ENCODE measurements around the gene ZNF121.
"Not testable (repeated sequence)": the region's sequence is repeated elsewhere in the genome, so short reads cannot be mapped to it uniquely, and the experiment has no call there.

The ZNF121 gene

DNA sequence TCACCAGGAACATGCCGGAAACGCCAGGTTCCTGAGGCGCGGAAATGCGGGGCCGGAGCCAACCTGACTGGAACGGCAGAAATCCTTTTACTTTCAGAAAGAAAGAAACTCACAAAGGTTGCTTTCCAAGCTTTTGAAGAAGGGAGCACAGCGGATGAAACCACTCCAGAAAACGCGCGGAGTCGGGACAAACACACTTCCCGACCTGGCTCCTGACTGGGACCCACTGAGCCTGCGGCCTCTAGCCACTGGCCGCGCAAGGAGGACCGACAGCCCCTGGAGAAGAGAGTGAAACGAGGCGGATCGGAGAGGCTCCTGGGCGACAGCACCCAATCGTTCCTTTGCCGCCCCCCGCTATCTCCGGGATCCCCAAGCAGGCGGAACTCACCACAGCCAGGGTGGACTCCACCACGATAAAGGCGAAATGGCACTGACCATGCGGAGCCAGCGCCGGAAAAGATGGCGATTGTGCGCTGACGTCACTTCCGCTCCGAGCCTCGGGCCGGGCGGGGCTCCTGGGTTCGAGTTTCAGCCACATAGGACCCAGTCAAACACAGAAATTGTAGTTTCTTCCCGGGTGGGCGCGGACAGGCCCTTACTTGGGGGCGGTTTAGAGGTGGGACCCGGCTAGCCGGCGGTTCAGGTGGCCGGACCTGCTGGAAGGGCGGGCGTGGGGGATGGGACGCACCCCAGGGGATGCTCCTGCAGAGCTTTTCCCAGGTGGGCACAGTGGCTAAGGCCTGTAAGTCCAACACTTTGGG is at the start of gene ZNF121:
Gene ZNF121, minus strand, starts transcription at position 432 of the 761 bp plus-strand sequence. CDS start 16,407 bp downstream, outside the sequence.
- FAIRE-seq: no peak

DNA sequence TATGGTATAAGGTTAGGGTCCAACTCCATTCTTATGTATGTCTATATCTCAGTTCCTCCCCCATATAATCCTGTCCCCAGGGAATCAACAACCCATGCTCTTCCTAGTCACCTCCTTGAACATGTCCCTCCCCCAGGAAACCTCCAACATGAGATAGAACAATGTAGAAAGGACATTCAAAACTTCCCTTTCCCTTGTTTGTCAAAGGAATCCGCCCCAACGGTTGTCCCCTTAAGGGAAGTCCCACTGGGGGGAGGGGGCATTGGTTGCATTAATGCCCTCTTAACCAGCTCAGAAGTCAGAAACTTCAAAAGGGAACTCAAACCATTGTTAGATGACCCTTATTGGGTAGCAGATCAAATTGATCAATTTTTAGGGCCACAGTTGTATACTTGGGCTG is 43.6 kb upstream of the ZNF121 start:
- FAIRE-seq: no peak

DNA sequence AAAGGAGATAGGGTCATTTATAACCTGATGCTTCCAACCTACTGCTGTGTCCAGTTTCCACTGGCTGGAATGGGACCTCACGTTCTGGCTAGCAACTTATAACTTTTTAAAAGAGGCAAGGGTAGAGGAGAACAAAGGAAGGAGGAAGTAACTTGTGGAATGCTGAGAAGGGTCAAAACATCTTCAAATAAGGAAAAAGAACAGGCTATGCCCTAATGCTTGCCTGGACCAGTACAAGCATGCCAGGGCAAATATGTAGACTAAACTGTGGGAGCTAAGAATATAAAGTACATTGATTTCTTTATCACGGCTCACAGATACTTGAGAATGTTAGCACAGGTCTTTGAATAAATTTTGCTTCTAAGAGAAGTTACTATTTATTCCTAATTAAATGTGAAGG is 38.2 kb upstream of the ZNF121 start:
- FAIRE-seq: no peak

DNA sequence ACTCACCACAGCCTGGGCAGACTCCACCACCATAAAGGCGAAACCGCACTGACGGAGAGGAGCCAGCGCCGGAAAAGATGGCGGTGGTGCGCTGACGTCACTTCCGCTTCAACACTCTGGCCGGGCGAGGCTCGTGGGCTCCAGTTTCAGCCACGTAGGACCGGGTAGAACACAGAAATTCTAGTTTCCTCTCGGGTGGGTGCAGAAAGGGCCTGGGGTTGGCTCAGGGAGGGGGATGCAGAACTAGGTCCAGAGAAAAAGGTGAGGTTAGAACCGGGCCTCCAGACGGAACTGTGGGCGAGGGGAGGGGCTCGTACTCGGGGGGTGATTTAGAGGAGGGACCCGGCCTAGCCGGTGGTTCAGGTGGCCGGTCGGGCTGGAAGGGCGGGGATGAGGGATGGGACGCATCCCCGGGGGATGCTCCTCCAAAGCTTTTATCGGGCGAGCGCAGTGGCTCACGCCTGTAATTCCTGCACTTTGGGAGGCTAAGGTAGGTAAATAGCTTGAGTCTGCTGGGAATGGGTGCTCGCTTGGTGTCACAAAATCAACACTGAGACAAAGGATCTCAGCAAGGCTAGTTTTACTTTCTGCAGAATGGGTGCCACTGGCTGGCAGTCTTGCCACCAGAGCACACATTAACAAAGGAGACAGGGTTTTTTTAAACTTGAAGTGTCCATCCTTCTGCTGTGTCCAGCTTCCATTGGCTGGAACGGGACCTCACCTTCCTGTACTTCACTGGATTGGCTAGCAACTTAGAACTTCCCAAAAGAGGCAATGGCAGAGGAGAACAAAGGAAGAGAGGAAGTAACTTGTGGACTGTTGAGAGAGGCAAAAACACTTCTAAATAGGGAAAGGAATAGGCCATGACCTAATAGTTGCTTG is 37.1 kb upstream of the ZNF121 start, which contains the start of gene ZNF561:
Gene ZNF561, minus strand, starts transcription at position 77 of the 882 bp plus-strand sequence. CDS start 1,776 bp downstream, outside the sequence.
- FAIRE-seq: no peak

DNA sequence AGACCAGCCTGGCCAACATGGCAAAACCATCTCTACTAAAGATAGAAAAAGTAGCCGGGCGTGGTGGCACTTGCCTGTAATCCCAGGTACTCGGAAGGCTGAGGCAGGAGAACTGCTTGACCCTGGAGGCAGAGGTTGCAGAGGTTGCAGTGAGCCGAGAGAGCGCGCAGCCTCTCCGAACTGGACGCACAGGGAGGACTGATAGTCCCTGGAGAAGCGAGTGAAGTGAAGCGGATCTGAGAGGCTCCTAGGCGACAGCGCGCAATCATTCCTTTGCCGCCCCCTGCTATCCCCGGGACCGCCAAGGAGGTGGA is 36.5 kb upstream of the ZNF121 start:
- no peak for FAIRE-seq

DNA sequence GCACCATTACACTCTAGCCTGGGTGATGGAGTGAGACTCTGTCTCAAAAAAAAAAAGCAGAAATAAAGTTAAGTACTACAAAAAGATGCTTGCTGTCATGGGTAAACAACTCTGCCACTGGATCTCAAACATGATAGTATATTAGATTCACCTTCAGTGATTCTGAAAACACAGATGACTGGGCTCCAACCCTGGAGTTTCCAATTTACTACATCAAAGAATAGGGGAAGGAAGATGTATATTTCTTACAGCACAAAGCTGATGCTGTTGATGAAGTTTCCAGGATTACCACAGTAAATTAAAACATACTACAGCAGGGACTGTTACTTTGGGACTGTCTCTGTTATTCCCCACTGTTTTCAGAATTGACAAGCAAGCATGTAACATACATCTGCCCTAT is 31.5 kb upstream of the ZNF121 start:
- no peak for FAIRE-seq

DNA sequence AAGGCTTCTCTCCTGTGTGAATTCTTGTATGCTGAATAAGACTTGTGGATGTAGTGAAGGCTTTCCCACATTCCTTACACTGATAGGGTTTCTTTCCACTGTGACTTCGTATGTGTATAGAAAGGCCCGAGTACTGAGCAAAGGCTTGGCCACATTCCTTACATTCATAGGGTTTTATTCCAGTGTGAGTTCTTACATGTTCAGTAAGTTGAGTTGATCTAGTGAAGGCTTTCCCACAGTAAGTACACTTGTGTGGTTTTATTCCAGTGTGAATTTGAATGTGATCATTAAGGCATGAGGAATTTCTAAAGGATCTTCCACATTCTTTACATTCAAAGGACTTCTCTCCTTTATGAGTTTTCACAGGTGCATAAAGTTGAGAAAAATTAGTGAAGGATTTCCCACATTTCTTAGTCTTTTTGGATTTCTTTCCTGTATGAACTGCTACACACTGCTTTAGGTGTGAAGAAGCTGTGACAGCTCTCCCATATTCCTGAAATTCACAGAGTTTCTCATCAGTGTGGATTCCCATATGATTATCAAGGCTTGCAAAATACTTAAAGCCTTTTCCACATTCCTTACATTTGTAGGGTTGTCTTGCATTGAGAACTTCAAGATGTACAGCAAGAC is 26.3 kb upstream of the ZNF121 start:
- no peak for FAIRE-seq

DNA sequence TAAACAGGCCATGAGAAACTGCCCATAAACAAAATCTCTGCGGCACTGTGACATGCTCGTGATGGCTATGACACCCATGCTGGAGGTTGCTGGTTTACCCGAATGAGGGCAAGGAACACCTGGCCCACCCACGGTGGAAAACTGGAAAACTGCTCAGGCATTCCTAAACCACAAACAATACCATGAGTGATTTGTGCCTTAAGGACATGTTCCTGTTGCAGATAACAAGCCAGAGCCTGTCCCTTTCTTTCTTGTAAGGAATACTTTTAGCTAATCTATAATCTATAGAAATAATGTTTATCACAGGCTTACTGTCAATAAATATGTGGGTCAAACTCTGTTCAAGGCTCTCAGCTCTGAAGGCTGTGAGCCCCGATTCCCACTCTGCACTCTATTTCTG is 24.6 kb upstream of the ZNF121 start:
- no peak for FAIRE-seq

DNA sequence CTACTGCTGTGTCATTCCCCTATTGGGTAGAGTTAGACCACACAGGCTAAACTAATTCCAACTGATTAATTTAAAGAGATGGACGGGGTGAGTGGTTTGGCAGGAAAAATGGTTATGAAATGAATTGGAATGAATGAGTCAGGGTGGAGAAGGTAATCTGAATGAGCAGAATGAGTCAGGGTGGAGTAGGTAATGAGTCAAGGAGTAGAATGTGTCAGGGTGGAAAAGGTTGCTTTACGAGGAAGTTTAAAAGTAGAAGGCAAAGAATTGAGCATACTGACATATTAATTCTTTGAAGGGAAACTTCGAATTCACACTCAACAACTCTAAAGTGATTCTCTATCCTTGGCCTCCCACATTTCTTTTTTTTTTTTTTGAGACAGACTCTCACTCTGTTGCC is 12.7 kb upstream of the ZNF121 start:
- FAIRE-seq: no peak

DNA sequence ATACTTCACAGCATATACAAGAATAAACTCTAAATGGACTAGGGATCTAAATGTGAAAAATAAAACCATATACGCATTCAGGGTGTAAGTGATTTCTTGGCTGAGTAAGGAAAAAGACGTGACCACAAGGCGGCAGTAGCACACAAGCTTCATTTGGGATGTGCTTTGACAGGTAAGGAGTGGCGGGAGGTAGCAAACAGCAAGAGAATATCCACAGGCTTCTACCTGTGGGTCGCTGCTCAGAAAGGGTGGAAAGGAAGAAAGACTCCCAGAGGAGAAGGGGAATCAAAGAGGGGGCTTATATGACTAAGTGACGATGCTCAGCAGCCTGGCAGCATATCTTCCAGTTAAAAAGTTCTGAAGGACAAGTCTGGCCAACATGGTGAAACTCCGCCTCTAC is 2.5 kb upstream of the ZNF121 start:
- FAIRE-seq: no peak

DNA sequence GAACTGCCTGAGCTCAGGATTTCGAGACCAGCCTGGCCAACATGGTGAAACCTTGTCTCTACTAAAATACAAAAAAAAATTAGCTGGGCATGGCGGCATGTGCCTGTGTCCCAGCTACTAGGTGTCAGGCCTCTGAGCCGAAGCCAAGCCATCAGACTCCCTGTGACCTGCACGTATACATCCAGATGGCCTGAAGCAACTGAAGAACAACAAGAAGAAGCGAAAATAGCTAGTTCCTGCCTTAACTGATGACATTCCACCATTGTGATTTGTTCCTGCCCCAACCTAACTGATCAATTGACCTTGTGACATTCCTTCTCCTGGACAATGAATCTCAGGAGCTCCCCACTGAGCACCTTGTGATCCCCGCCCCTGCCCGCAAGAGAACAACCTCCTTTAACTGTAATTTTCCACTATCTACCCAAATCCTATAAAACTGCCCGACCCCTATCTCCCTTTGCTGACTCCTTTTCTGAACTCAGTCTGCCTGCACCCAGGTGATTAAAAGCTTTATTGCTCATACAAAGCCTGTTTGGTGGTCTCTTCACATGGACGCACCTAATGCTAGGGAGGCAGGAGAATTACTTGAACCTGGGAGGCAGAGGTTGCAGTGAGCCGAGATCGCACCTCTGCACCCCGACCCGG is 2.1 kb downstream of the ZNF121 start:
- FAIRE-seq: not testable (repeated sequence)

DNA sequence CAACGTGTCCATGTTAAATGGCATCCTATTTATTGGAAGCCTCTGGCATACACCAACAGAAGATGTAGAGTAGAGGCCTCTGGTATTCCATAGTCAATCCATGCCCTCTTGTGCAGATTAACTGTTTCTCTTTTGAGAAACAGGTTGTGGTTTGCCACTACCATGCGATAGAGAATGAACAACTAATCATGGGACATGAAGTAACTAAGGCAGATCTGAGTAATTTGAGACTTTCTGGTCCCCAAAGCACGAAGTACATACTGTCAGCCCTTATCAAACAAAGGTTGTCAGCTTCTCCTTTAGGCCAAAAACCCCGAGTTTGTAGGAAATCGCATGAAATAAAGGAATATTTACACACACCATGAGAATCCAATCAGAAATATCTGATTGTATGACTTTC is 3.6 kb downstream of the ZNF121 start:
- FAIRE-seq: no peak

DNA sequence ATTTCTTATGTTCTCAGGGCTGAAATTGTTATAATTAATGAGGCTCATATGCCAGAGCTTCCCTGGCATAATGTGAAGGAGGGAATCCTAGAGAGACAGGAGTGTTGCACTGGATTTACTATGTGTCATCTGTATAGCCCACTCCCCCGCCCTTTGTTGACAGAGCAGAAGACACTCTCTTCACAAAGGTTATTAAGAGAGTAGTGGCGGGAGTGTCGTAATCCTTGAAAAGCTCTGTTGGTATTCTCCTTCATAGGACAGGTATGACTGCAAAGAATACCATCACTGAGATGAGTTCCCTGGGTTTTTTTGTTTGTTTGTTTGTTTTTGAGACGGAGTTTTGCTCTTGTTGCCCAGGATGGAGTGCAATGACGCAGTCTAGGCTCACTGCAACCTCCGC is 14.0 kb downstream of the ZNF121 start:
- no peak for FAIRE-seq

DNA sequence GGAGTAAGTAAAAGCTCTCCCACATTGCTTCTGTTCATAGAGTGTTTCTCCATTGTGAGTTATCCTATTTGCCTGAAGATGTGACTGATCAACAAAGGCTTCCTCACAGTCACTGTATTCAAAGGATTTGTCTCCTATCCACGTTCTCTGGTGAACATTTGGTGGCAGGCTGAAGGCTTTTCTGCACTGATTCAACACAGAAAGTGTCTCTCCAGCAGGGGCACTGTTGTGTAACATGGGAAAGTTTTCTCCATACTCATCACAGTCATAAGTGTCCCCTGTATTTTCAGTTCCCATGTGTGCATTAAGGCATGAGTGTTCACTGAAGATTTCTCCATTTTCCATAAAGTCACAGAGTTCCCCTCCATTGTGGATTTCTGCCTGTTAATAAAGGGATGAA is 17.6 kb downstream of the ZNF121 start:
- FAIRE-seq: no peak

DNA sequence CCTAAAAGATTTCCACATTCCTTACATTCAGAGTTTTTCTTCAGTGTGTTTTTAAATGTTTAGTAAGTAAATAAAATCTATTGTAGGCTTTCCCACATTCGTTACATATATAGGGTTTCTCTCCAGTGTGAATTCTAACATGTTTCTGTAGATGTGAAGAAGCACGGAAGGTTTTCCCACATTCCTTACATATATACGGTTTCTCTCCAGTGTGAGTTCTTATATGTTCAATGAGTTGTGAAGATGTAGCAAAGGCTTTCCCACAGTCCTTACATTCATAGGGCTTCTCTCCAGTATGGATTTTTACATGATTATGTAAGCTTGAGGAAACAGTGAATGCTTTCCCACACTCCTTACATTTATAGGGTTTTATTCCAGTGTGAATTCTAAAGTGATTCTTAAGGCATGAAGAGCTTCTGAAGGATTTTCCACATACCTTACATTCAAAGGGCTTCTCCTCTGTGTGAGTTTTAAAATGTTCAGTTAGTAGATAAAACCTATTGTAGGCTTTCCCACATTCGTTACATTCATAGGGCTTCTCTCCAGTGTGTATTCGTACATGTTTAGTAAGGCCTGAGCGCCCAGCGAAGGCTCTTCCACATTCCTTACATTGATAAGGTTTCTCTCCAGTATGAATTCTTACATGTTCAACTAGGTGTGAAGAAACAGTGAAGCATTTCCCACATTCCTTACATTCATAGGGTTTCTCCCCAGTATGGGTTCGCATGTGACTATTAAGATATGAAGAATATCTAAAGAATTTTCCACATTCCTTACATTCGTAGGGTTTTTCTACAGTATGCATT is 18.2 kb downstream of the ZNF121 start:
- no peak for FAIRE-seq

DNA sequence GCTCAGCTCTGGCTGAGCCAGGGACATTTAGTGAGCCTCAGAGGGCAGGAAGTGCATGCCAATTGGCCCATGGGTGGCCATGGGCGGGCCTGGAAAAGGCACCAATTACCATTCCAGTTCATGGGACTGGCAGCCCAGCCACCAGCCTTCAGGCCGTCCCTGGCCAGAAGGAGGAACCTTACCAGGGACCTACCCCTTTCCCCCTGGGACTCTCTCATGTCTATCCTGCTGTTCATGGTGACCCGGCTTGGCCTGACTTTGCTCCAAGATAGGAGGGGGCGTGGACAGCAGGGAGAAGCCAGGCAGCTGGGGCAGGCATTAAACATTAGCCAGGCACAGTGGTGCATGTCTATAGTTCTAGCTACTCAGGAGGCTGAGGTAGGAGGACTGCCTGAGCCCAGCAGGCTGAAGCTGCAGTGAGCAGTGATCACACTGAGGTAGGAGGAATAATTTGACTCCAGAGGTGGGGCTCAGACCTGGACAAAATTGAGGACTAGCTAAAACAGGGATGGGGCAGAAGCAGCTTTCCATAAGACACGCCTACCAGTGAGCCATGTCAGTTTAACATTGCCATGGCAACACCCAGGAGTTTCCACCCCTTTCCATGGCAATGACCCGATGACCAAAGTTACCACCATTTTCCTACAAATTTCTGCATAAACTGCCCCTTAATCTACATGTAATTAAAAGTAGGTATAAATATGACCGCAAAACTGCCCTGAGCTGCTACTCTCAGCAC is 31.6 kb downstream of the ZNF121 start:
- no peak for FAIRE-seq

DNA sequence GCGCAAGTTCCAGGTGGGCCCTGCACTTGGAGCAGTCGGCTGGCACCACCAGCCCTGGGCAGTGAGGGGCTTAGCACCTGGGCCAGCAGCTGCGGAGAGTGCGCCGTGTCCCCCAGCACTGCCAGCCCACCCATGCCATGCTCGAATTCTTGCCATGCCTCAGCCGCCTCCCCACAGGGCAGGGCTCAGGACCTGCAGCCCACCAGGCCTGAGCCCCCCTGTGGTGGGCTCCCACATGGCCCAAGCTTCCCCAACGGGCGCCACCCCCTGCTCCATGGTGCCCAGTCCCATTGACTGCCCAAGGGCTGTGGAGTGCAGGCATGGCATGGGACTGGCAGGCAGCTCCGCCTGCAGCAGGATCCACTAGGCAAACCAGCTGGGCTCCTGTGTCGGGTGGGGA is 36.4 kb downstream of the ZNF121 start:
- FAIRE-seq: no peak

DNA sequence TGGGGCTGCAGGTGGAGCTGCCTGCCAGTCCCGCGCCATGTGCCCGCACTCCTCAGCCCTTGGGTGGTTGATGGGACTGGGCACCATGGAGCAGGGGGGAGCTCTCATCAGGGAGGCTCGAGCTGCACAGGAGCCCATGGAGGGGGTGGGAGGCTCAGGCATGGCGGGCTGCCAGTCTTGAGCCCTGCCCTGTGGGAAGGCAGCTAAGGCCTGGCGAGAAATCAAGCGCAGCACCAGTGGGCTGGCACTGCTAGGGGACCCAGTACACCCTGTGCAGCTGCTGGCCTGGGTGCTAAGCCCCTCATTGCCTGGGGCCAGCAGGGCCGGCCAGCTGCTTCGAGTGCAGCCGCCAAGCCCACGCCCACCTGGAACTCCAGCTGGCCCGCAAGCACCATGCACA is 43.0 kb downstream of the ZNF121 start:
- not testable (repeated sequence) for FAIRE-seq

DNA sequence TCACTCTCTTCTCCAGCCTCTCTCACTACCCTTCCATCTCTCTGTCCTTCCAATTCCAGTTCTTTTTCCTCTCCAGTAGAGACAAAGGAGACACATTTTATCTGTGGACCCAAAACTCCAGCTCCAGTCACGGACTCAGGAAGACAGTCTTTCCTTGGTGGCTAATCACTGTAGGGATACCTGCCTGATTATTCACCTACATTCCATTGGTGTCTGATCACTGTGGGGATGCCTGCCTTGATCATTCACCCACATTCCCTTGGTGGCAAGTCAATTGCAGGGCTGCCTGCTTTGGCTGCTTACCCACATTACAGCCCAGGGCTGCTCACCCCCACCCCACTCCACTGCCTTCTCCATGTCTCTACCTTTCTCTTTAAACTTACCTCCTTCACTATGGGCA is 44.4 kb downstream of the ZNF121 start:
- FAIRE-seq: not testable (repeated sequence)

DNA sequence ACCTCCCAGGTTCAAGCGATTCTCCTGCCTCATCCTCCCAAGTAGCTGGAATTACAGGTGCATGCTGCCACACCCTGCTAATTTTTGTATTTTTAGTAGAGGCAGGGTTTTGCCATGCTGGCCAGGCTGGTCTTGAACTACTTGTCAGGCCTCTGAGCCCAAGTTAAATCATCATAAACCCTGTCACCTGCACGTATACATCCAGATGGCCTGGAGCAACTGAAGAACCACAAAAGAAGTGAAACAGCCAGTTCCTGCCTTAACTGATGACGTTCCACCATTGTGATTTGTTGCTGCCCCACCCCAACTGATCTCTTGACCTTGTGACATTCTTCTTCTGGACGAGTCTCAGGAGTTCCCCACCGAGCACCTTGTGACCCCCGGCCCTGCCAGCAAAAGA is 45.1 kb downstream of the ZNF121 start:
- not testable (repeated sequence) for FAIRE-seq

All from colon (tissue), 2 donors.